Testis (tissue), 3 donors: ENCODE data around the gene CPAMD8. TPM values are rescaled to one million over a fixed set of nuclear protein-coding genes. Genes with fewer than 3 reads are reported as not detected.
"Not testable (repeated sequence)": the region's sequence is repeated elsewhere in the genome, so short reads cannot be mapped to it uniquely, and the experiment has no call there.

Experiments
- DNase-seq: peaks from one replicate; pipeline ENCODE4 v3.0.0-alpha.2; 2019
- H3K27ac ChIP-seq, 2 donors: fragments of 200-600 bp; sonication (generic); one replicate each; pipeline ENCODE4 v1.5.1; 2019
- H3K27me3 ChIP-seq: fragments of 200-600 bp; sonication (generic); one replicate; pipeline ENCODE4 v1.5.1; 2019
- H3K36me3 ChIP-seq: fragments of 200-600 bp; sonication (generic); one replicate; pipeline ENCODE4 v1.5.1; 2017; ENCODE audit warnings: low read depth; ENCODE audit errors: missing control alignments
- H3K4me1 ChIP-seq: fragments of 200-600 bp; sonication (generic); one replicate; pipeline ENCODE4 v1.5.1; 2019
- H3K4me3 ChIP-seq, 2 donors: fragments of 200-600 bp; sonication (generic); one replicate each; pipeline ENCODE4 v1.5.1; 2017 to 2019
- H3K9me3 ChIP-seq: fragments of 200-600 bp; sonication (generic); one replicate; pipeline ENCODE4 v1.5.1; 2017
- POLR2A ChIP-seq: fragments of 450-650 bp; IDR thresholded peaks from one replicate; pipeline ENCODE4 v1.6.1; 2017; ENCODE audit warnings: antibody characterized with exemption, mild to moderate bottlenecking, moderate library complexity
- WGBS, 2 donors: methylation state at CpG; one replicate each; pipeline ENCODE4 v1.1.5; 2018; 5-methylcytosine and 5-hydroxymethylcytosine counted together
- intact Hi-C: fragments of 100-400 bp; cut with DNase I; formaldehyde crosslinking; loops from one replicate; pipeline ENCODE4 v1.15.1; 2023; ENCODE audit warnings: low total_unique reads
- polyA plus RNA-seq: library from polyadenylated mRNA; stranded (reverse); fragments of 350-450 nt; fragmentation: Illumina TruSeq; extraction: RNeasy Lipid Tissue Mini Kit (QIAGEN cat#74804); gene quantifications from one replicate; pipeline ENCODE4 v1.2.3, GENCODE V29; 2014; ENCODE audit warnings: low read depth, low replicate concordance; ENCODE audit not compliant: insufficient read depth
- total RNA-seq, 2 donors: library from RNA; depleted of rRNA; stranded (reverse); fragments of >200 nt; gene quantifications; one replicate each; pipeline ENCODE4 v1.2.3, GENCODE V29; 2016
- TF ChIP-seq, protein P1 (sequence below), 3 experiments: fragments of 450-650 bp in 2 of 3; fragments of 200-600 bp in 1 of 3; sonication (generic) in 1 of 3; IDR thresholded peaks; one replicate each; pipeline ENCODE4 v1.5.1; 2016 to 2019; ENCODE audit warnings: antibody characterized with exemption in 3 of 3, mild to moderate bottlenecking in 2 of 3, moderate library complexity in 1 of 3

CPAMD8 gene
- total and polyA plus RNA-seq, 3 donors from 2014 or later: 12.0 to 46.1 (median 30.8) TPM

DNA sequence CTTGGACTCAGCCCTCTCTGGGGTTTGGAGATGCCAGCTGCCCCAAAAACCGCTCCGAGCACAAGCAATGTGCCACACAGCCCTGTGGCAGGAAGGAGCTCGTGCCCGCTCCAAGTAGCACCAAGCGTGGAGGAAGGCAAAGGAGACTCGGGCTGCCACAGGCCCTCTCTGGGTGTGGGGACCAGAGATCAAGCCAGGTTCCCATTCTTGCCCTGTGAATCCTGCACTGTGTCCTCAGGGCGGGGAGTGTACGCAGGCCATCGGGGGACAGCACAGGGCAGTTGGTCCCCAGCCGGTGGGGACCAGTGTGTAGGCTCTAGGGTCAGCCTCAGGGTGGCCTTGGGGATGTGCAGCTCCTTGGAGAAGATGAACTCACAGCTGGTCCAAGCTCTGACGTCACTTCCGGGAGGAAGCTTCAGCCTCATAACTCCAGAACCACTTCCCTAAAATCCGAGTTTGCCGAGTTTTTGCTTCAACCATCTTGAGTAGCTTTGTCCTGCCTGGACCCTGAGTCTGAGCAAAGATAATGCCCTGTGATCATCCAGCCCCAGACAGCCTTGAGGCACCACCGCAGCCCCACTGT lies 9.3 kb upstream of the CPAMD8 start:
- H3K27me3 ChIP-seq: no peaks in the 10 kb centered on the region
- TF ChIP-seq, protein P1, sequence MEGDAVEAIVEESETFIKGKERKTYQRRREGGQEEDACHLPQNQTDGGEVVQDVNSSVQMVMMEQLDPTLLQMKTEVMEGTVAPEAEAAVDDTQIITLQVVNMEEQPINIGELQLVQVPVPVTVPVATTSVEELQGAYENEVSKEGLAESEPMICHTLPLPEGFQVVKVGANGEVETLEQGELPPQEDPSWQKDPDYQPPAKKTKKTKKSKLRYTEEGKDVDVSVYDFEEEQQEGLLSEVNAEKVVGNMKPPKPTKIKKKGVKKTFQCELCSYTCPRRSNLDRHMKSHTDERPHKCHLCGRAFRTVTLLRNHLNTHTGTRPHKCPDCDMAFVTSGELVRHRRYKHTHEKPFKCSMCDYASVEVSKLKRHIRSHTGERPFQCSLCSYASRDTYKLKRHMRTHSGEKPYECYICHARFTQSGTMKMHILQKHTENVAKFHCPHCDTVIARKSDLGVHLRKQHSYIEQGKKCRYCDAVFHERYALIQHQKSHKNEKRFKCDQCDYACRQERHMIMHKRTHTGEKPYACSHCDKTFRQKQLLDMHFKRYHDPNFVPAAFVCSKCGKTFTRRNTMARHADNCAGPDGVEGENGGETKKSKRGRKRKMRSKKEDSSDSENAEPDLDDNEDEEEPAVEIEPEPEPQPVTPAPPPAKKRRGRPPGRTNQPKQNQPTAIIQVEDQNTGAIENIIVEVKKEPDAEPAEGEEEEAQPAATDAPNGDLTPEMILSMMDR (IDR thresholded peaks at IDR 0.05): no peak
- TF ChIP-seq POLR2A: no peak
- no peaks in the 10 kb centered on the region for H3K4me1 ChIP-seq
- no peaks in the 10 kb centered on the region for H3K36me3 ChIP-seq
- DNase-seq: no peak
- H3K9me3 ChIP-seq: no peaks in the 10 kb centered on the region
- 87 to 91% methylated on average over 13 to 15 of the region's 15 CpGs for WGBS, 2 donors
- H3K4me3 ChIP-seq: no peak overlapping the region
- H3K27ac ChIP-seq: no peak overlapping the region
- intact Hi-C loops: no loop called here

DNA sequence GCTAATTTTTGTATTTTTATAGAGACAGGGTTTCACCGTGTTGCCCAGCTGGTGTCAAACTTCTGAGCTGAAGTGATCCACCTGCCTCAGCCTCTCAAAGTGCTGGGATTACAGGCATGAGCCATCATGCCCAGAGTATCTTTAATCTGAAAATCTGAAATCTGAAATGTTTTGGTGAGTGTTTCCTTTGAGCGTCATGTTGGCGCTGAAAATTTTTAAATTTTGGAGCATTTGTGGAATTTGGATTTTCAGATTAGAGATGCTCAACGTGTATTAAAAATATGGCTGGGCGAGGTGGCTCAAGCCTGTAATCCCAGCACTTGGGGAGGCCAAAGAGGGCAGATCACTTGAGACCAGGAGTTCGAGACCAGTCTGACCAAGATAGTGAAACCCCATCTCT lies 5.1 kb upstream of the CPAMD8 start:
- no peaks in the 10 kb centered on the region for H3K36me3 ChIP-seq
- intact Hi-C loops: no loop called here
- DNase-seq: no peak
- H3K4me1 ChIP-seq: no peaks in the 10 kb centered on the region
- no peak overlapping the region for H3K27ac ChIP-seq
- H3K27me3 ChIP-seq: no peaks in the 10 kb centered on the region
- no peaks in the 10 kb centered on the region for H3K9me3 ChIP-seq
- TF ChIP-seq, protein P1 (IDR thresholded peaks at IDR 0.05): no peak
- TF ChIP-seq POLR2A: no peak
- 86% methylated on average over 6 of the region's 6 CpGs for WGBS, 2 donors
- H3K4me3 ChIP-seq: no peak overlapping the region

GRCh38 chr19:17027535-17027975 lies 945 bp upstream of the CPAMD8 start:
- intact Hi-C loops: no loop called here
- no peak overlapping the region for H3K4me3 ChIP-seq
- 37 to 55% methylated on average over 6 to 7 of the region's 7 CpGs for WGBS, 2 donors
- H3K4me1 ChIP-seq: no peaks in the 10 kb centered on the region
- DNase-seq: no peak
- H3K27me3 ChIP-seq: no peaks in the 10 kb centered on the region
- no peaks in the 10 kb centered on the region for H3K9me3 ChIP-seq
- no peaks in the 10 kb centered on the region for H3K36me3 ChIP-seq
- no peak for TF ChIP-seq POLR2A
- TF ChIP-seq, protein P1 (IDR thresholded peaks at IDR 0.05): no peak
- H3K27ac ChIP-seq: no peak overlapping the region

GRCh38 chr19:17025991-17026658 lies 485 bp downstream of the CPAMD8 start:
- no peak overlapping the region for H3K27ac ChIP-seq
- no peak for TF ChIP-seq POLR2A
- TF ChIP-seq, protein P1 (IDR thresholded peaks at IDR 0.05): no peak
- H3K27me3 ChIP-seq: no peaks in the 10 kb centered on the region
- no peaks in the 10 kb centered on the region for H3K9me3 ChIP-seq
- H3K4me1 ChIP-seq: no peaks in the 10 kb centered on the region
- H3K4me3 ChIP-seq: peak overlapping the region in 1 of 2 donors; percentile 30
- 2% methylated on average over 12 to 37 of the region's 40 CpGs for WGBS, 2 donors
- H3K36me3 ChIP-seq: no peaks in the 10 kb centered on the region
- DNase-seq: no peak
- intact Hi-C loops: no loop called here

GRCh38 chr19:17025361-17025760 lies 1.2 kb downstream of the CPAMD8 start:
- H3K27ac ChIP-seq: no peak overlapping the region
- no peaks in the 10 kb centered on the region for H3K27me3 ChIP-seq
- H3K9me3 ChIP-seq: no peaks in the 10 kb centered on the region
- DNase-seq: no peak
- WGBS, 2 donors: 81 to 82% methylated on average over 6 of the region's 6 CpGs
- no peak for TF ChIP-seq POLR2A
- TF ChIP-seq, protein P1 (IDR thresholded peaks at IDR 0.05): no peak
- no peak overlapping the region for H3K4me3 ChIP-seq
- no peaks in the 10 kb centered on the region for H3K4me1 ChIP-seq
- H3K36me3 ChIP-seq: no peaks in the 10 kb centered on the region
- intact Hi-C loops: no loop called here

DNA sequence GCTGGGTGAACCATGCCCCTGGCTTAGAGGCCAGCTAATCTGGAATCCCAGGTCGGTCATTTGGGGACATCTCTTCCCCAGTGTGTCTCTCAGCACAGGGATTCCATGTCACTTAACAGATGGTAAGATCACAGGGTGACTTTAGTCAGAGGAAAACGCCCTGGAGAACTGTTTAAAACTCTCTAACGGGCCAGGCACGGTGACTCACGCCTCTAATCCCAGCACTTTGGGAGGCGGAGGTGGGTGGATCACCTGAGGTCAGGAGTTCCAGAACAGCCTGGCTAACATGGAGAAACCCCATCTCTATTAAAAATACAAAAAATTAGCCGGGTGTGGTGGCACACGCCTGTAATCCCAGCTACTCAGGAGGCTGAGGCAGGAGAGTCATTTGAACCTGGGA lies 1.7 kb downstream of the CPAMD8 start:
- H3K4me3 ChIP-seq, DNase-seq, H3K27me3 ChIP-seq, H3K9me3 ChIP-seq, H3K4me1 ChIP-seq, H3K27ac ChIP-seq, intact Hi-C loops, H3K36me3 ChIP-seq: not testable (repeated sequence)
- 88 to 95% methylated on average over 8 of the region's 8 CpGs for WGBS, 2 donors
